ENCODE data around the gene GEMIN5. TPM values are rescaled to one million over a fixed set of nuclear protein-coding genes. Genes with fewer than 3 reads are reported as not detected.
"Not testable (repeated sequence)": the region's sequence is repeated elsewhere in the genome, so short reads cannot be mapped to it uniquely, and the experiment has no call there.

The GEMIN5 gene, protein sequence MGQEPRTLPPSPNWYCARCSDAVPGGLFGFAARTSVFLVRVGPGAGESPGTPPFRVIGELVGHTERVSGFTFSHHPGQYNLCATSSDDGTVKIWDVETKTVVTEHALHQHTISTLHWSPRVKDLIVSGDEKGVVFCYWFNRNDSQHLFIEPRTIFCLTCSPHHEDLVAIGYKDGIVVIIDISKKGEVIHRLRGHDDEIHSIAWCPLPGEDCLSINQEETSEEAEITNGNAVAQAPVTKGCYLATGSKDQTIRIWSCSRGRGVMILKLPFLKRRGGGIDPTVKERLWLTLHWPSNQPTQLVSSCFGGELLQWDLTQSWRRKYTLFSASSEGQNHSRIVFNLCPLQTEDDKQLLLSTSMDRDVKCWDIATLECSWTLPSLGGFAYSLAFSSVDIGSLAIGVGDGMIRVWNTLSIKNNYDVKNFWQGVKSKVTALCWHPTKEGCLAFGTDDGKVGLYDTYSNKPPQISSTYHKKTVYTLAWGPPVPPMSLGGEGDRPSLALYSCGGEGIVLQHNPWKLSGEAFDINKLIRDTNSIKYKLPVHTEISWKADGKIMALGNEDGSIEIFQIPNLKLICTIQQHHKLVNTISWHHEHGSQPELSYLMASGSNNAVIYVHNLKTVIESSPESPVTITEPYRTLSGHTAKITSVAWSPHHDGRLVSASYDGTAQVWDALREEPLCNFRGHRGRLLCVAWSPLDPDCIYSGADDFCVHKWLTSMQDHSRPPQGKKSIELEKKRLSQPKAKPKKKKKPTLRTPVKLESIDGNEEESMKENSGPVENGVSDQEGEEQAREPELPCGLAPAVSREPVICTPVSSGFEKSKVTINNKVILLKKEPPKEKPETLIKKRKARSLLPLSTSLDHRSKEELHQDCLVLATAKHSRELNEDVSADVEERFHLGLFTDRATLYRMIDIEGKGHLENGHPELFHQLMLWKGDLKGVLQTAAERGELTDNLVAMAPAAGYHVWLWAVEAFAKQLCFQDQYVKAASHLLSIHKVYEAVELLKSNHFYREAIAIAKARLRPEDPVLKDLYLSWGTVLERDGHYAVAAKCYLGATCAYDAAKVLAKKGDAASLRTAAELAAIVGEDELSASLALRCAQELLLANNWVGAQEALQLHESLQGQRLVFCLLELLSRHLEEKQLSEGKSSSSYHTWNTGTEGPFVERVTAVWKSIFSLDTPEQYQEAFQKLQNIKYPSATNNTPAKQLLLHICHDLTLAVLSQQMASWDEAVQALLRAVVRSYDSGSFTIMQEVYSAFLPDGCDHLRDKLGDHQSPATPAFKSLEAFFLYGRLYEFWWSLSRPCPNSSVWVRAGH (N-terminal part only)
- total RNA-seq (18.0 TPM), polyA plus RNA-seq (9.3 TPM)

DNA sequence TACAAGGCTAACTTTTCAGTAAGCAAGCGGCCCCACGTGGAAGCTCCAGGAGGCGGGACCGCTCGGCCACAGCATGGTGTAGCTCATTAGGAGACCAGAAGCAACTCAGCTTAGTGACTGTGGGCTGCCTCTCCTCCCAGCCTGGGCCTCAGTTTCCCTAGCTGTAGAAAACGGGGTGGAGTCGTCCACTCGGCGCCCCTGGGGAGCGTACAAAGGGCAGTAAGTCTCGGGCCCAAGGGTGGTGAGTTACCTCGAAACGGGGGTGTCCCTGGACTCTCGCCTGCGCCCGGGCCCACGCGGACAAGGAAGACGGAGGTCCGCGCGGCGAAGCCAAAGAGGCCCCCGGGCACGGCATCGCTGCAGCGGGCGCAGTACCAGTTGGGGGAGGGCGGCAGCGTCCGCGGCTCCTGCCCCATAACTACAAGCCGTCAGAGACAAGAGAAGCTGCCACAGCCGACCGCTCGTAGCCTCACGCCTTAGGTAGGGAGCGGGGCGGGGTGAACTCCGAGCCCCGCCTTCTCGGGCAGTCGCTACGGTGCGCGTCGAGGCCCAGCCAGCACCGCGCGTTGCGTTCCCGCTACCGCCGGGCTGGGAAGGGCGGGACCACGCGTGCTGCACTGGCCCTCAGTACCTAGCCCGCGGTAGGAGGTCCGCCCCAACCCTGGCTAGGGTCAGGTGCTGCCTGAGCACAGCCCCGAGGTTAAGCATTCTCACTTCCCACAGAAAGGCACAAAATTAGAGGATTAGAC lies at the start of gene GEMIN5:
Gene GEMIN5 (minus strand): TSS at position 494 of the 749 bp plus-strand sequence. CDS start 78 bp downstream, at position 416.
- peak; percentile 37 for DNase-seq (ENCODE audit: extremely low spot score)
- H3K4me1 ChIP-seq (ENCODE audit: insufficient read depth) = no peaks in the 10 kb centered on the region
- no peak within 1 kb of the TSS for H3K27ac ChIP-seq (ENCODE audit: low read depth)
- peak within 1 kb of the TSS; percentile 71 for H3K4me3 ChIP-seq (ENCODE audit: low read depth, low read length)
- H3K36me3 ChIP-seq (ENCODE audit: insufficient read depth) = no peaks in the 10 kb centered on the region
- under 1% methylated on average over 61 of the region's 61 CpGs for WGBS

- WGBS = 59% methylated on average over 4 of the region's 4 CpGs
Measured at GRCh38 chr5:154986151-154986550, 48.1 kb upstream of the GEMIN5 start.

GRCh38 chr5:154984946-154985516 lies 47.0 kb upstream of the GEMIN5 start:
- 75% methylated on average over 8 of the region's 8 CpGs for WGBS
- no peak overlapping the region for H3K4me3 ChIP-seq (ENCODE audit: low read depth, low read length)
- DNase-seq (ENCODE audit: extremely low spot score) = no peak

More at GRCh38 chr5:154986151-154986550, 48.1 kb upstream of the GEMIN5 start:
- no peak overlapping the region for H3K27ac ChIP-seq (ENCODE audit: low read depth)
- H3K36me3 ChIP-seq (ENCODE audit: insufficient read depth) = no peaks in the 10 kb centered on the region
- no peak for DNase-seq (ENCODE audit: extremely low spot score)
- H3K4me1 ChIP-seq (ENCODE audit: insufficient read depth) = no peaks in the 10 kb centered on the region
- no peak overlapping the region for H3K4me3 ChIP-seq (ENCODE audit: low read depth, low read length)

DNA sequence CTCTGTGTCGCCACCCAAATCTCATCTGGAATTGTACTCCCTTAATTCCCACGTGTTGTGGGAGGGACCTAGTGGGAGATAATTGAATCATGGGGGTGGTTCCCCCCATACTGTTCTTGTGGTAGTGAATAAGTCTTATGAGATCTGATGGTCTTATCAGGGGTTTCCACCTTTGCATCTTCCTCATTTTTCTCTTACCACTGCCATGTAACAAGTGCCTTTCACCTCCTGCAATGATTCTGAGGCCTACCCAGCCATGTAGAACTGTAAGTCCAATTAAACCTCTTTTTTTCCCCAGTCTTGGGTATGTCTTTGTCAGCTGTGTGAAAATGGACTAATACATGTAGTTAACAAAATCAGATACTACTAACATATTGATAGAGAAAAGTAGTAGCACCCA lies 40.3 kb upstream of the GEMIN5 start:
- not testable (repeated sequence) for H3K36me3 ChIP-seq (ENCODE audit: insufficient read depth); DNase-seq (ENCODE audit: extremely low spot score); H3K27ac ChIP-seq (ENCODE audit: low read depth); H3K4me3 ChIP-seq (ENCODE audit: low read depth, low read length); H3K4me1 ChIP-seq (ENCODE audit: insufficient read depth)
- WGBS = 89% methylated on average over 2 of the region's 2 CpGs

More at GRCh38 chr5:154984946-154985516, 47.0 kb upstream of the GEMIN5 start:
- H3K36me3 ChIP-seq (ENCODE audit: insufficient read depth) = no peaks in the 10 kb centered on the region
- no peak overlapping the region for H3K27ac ChIP-seq (ENCODE audit: low read depth)
- no peaks in the 10 kb centered on the region for H3K4me1 ChIP-seq (ENCODE audit: insufficient read depth)

GRCh38 chr5:154977409-154977808 lies 39.4 kb upstream of the GEMIN5 start:
- no peaks in the 10 kb centered on the region for H3K4me1 ChIP-seq (ENCODE audit: insufficient read depth)
- no peak overlapping the region for H3K27ac ChIP-seq (ENCODE audit: low read depth)
- 85% methylated on average over 1 of the region's 1 CpG for WGBS
- no peak overlapping the region for H3K4me3 ChIP-seq (ENCODE audit: low read depth, low read length)
- no peak for DNase-seq (ENCODE audit: extremely low spot score)
- H3K36me3 ChIP-seq (ENCODE audit: insufficient read depth) = no peaks in the 10 kb centered on the region

DNA sequence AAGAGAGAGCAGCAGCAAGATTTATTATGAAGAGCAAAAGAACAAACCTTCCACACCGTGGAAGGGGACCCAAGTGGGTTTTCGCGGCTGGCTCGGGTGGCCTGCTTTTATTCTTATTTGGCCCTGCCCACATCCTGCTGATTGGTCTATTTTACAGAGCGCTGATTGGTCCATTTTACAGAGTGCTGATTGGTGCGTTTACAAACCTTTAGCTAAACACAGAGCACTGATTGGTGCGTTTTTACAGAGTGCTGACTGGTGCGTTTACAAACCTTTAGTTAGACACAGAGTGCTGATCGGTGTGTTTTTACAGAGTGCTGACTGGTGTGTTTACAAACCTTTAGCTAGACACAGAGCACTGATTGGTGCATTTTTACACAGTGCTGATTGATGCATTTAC lies 38.1 kb upstream of the GEMIN5 start:
- not testable (repeated sequence) for H3K4me1 ChIP-seq (ENCODE audit: insufficient read depth); H3K36me3 ChIP-seq (ENCODE audit: insufficient read depth); H3K27ac ChIP-seq (ENCODE audit: low read depth); H3K4me3 ChIP-seq (ENCODE audit: low read depth, low read length); DNase-seq (ENCODE audit: extremely low spot score)
- 90% methylated on average over 9 of the region's 9 CpGs for WGBS

DNA sequence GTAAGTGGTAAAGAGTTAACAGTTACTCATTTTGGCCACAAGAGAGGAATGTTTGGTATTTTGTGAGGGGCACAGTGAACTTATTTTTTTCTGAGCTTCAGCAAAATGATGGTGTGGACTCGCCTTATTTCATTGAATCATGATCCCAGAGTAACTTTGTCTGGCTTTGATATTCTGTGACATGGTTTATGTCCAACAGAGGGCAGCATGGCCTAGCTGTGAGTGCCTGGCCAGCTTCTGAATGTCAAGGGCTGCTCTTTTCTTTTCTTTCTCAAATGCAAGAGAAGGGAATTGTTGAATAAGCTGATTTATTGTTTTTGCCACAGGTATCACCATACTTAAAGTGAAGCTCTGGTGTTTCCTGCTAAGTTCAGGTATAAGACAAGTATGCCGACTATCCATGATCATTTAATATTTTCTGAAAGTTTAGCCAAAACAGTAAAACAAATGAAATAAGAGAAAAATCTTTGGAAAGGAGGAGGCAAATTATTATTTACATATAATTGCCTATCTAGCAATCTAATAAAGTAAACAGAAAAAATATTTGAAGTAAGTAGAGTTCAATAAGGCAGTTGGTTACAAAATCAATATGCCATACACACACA lies 34.6 kb upstream of the GEMIN5 start:
- H3K27ac ChIP-seq (ENCODE audit: low read depth) = no peak overlapping the region
- no peak overlapping the region for H3K4me3 ChIP-seq (ENCODE audit: low read depth, low read length)
- H3K36me3 ChIP-seq (ENCODE audit: insufficient read depth) = peaks cover 2% of the 10 kb centered on the region
- 73% methylated on average over 2 of the region's 2 CpGs for WGBS
- no peaks in the 10 kb centered on the region for H3K4me1 ChIP-seq (ENCODE audit: insufficient read depth)
- DNase-seq (ENCODE audit: extremely low spot score) = no peak

DNA sequence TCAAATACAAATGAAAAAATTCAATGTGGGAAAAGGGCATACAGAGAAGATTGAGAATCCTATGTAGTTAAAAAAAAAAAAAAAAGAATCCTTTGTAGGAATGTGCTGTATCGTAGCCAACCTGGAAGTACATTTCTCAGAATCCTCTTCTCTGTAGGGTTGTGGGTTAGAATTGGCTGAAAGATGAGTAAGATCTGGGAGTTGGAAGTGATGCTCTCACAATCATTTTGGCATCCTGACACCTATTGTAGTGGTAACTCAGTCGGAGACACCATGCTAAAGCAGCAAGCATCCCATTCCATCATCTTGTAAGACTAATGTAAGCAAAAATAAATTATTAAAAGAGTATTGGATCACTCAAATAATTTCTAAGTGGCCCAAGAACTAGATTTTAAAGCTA lies 33.5 kb upstream of the GEMIN5 start:
- no peak overlapping the region for H3K27ac ChIP-seq (ENCODE audit: low read depth)
- no peak for DNase-seq (ENCODE audit: extremely low spot score)
- no peak overlapping the region for H3K4me3 ChIP-seq (ENCODE audit: low read depth, low read length)
- 91% methylated on average over 2 of the region's 2 CpGs for WGBS
- peaks cover 2% of the 10 kb centered on the region for H3K36me3 ChIP-seq (ENCODE audit: insufficient read depth)
- H3K4me1 ChIP-seq (ENCODE audit: insufficient read depth) = no peaks in the 10 kb centered on the region

DNA sequence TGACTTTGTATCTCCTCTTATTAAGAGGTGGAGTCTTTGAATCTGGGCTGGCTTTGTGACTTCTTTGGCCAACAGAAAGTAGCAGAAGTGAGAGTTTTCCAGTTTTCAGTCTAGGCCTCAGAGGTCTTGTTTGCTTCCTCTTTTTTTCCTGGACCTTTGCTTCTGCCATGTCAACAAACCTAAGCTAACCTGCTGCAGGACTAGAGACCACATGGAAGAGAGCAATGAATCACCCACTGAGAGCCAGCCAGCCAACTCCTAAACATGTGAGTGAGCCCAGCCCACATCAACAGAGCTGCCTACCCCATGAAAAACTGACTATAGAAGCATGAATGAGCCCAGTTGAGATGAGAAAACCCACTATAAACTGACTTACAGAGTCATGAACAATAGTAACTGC lies 32.7 kb upstream of the GEMIN5 start:
- no peaks in the 10 kb centered on the region for H3K4me1 ChIP-seq (ENCODE audit: insufficient read depth)
- H3K4me3 ChIP-seq (ENCODE audit: low read depth, low read length) = no peak overlapping the region
- no peak for DNase-seq (ENCODE audit: extremely low spot score)
- H3K27ac ChIP-seq (ENCODE audit: low read depth) = no peak overlapping the region
- H3K36me3 ChIP-seq (ENCODE audit: insufficient read depth) = peaks cover 2% of the 10 kb centered on the region

GRCh38 chr5:154968953-154969352 lies 30.9 kb upstream of the GEMIN5 start:
- H3K36me3 ChIP-seq (ENCODE audit: insufficient read depth) = peaks cover 2% of the 10 kb centered on the region
- no peak overlapping the region for H3K27ac ChIP-seq (ENCODE audit: low read depth)
- WGBS = 92% methylated on average over 5 of the region's 5 CpGs
- H3K4me1 ChIP-seq (ENCODE audit: insufficient read depth) = no peaks in the 10 kb centered on the region
- no peak for DNase-seq (ENCODE audit: extremely low spot score)
- no peak overlapping the region for H3K4me3 ChIP-seq (ENCODE audit: low read depth, low read length)

- Histone ChIP-seq H3K36me3 (ENCODE audit: insufficient read depth) (peaks cover 2% of the 10 kb centered on the region), H3K27ac (ENCODE audit: low read depth) (no peak overlapping the region), H3K4me1 (ENCODE audit: insufficient read depth) (no peaks in the 10 kb centered on the region), H3K4me3 (ENCODE audit: low read depth, low read length) (no peak overlapping the region)
- DNase-seq (ENCODE audit: extremely low spot score) = no peak
- 80% methylated on average over 5 of the region's 5 CpGs for WGBS
Measured at GRCh38 chr5:154967421-154968024, 29.5 kb upstream of the GEMIN5 start.

GRCh38 chr5:154966874-154967273 lies 28.9 kb upstream of the GEMIN5 start:
- Histone ChIP-seq H3K4me3 (ENCODE audit: low read depth, low read length) (no peak overlapping the region), H3K27ac (ENCODE audit: low read depth) (no peak overlapping the region), H3K4me1 (ENCODE audit: insufficient read depth) (no peaks in the 10 kb centered on the region), H3K36me3 (ENCODE audit: insufficient read depth) (peaks cover 2% of the 10 kb centered on the region)
- 92% methylated on average over 3 of the region's 3 CpGs for WGBS
- DNase-seq (ENCODE audit: extremely low spot score) = no peak

Data from urinary bladder (tissue), 4 donors.